ENCODE measurements around the gene USP24.
"Not testable (repeated sequence)": the region's sequence is repeated elsewhere in the genome, so short reads cannot be mapped to it uniquely, and the experiment has no call there.

USP24 gene

GRCh38 chr1:55026682-55027081, 188.5 kb downstream of the USP24 start:
- not testable (repeated sequence) for DNase-seq

- not testable (repeated sequence) for DNase-seq
Observed at GRCh38 chr1:55024163-55024562, 191.0 kb downstream of the USP24 start.

GRCh38 chr1:55021942-55022546, 193.1 kb downstream of the USP24 start:
- peak; percentile 34 for DNase-seq

GRCh38 chr1:55018395-55018794, 196.8 kb downstream of the USP24 start:
- DNase-seq, result no peak

Data from central memory CD4-positive, alpha-beta T cell (primary cell).